LNCAP (cell line): Measurements from ENCODE around the gene FBXL17.

Experiments used
- TF ChIP-seq, protein P1 (sequence below): fragments of 450-650 bp; IDR thresholded peaks from 2 replicates; pipeline ENCODE4 v1.5.1; 2017; ENCODE audit warnings: mild to moderate bottlenecking

Gene FBXL17

DNA sequence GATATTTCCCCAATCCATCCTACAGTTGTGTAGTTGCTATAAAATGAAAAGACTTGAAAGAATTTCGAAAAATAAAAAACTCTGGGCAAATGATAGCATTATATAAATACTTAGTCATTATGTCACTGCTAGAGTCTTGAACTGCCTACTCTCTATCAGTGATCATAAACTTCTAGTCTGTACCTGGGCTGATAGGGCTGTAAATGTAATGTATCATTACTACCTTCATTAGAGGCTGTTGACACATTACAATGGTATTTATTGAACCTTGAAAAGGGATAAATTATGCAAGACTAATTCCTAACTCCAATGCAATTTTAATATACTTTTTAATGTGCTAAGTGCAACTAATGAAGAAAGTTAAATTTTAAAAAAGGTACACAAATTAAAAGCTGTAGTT lies 497.0 kb downstream of the FBXL17 start:
- TF ChIP-seq, protein P1, sequence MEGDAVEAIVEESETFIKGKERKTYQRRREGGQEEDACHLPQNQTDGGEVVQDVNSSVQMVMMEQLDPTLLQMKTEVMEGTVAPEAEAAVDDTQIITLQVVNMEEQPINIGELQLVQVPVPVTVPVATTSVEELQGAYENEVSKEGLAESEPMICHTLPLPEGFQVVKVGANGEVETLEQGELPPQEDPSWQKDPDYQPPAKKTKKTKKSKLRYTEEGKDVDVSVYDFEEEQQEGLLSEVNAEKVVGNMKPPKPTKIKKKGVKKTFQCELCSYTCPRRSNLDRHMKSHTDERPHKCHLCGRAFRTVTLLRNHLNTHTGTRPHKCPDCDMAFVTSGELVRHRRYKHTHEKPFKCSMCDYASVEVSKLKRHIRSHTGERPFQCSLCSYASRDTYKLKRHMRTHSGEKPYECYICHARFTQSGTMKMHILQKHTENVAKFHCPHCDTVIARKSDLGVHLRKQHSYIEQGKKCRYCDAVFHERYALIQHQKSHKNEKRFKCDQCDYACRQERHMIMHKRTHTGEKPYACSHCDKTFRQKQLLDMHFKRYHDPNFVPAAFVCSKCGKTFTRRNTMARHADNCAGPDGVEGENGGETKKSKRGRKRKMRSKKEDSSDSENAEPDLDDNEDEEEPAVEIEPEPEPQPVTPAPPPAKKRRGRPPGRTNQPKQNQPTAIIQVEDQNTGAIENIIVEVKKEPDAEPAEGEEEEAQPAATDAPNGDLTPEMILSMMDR: no peak

DNA sequence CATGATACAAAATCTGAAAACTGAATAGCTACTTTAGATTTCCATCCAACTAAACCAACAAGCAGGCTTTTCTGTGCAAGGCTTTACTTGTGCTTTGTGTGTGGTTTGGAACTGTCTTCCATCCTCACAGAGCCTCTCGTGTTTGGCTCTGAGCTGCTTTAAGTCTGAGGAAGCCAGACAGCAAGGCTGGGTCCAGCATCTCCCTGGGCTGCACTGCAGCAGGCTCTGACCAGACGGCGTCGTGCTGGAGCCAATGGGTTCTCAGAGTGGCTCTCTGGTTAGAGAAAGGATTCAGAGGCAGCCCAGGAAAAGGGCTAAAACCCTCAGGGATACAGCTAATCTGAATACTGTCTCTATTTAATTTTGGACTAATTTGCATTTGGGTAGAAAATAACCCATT lies 503.2 kb downstream of the FBXL17 start:
- TF ChIP-seq, protein P1: no peak

DNA sequence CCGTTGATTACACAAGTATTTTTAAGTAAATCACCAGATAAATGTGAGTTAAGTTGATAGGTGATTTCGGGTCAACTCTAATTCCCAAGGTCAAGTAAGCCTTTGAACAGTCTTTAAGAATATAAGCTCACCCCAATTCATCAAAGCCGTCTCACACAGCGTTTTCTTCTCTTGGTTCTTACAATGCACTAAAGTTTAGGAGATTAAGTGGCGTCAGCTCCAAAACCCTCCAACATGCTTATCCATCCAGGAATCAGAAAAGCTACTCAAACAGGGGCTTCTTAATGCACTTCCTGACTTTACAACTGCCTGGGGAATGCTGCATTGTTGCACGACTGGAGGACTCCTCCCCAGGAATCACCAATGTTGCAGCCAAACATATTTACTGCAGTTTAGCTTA lies 505.0 kb downstream of the FBXL17 start:
- TF ChIP-seq, protein P1: no peak

DNA sequence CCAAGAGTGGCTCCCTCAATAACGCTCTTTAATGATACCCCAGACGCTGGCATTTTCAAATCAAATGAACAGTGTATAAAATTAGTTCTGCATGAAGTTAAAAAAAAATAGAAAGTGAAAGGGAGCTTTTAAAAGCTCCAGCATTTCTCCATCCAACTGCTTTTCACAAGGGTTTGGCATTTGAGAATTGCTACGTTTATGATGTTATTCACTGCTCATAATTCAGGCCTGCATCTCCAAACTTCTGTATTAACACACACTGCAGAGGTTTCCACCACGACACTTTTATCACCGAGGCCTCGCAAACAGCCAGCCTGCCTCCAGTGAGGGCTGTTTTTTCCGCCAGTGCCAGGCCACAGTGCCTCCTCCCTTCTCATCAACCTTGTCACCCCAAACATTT lies 505.6 kb downstream of the FBXL17 start:
- TF ChIP-seq, protein P1: no peak

DNA sequence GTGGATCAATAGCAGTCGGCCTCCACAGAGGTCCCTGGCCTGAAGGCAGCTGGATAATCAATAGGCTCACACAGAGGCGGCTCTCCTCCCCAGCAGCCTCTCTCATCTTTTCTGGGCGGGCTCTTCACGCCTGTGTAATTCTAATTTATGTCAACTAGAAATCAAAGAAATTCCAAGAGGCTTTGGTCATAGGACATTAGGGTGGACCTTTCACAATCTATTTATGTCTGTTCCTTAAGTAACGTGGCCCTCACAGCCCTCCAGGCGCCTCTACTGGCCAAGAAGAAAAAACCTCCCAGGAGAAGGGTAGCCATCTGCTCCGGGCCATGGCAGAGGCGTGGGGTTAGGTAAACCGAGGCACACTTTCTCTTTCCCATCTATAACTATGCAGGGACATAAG lies 506.1 kb downstream of the FBXL17 start:
- TF ChIP-seq, protein P1: no peak

DNA sequence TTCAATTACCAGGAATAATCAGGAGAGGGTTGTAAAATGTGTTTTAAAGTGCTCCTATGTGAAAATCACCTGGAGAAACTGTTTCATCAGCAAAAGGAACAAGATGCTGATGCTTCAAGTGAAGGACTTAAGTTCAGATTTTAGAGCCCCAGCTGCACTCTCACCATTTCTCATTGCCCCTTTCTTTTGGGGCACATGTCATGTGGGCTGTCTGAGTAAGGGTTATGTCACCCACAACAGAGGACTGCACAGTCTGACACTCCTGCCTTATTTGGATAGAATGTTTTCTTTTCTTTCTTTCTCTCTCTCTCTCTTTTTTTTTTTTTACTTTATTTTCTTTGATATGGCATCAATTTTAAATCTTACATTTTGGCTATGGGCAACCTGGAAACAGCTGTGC lies 507.1 kb downstream of the FBXL17 start:
- TF ChIP-seq, protein P1: no peak

DNA sequence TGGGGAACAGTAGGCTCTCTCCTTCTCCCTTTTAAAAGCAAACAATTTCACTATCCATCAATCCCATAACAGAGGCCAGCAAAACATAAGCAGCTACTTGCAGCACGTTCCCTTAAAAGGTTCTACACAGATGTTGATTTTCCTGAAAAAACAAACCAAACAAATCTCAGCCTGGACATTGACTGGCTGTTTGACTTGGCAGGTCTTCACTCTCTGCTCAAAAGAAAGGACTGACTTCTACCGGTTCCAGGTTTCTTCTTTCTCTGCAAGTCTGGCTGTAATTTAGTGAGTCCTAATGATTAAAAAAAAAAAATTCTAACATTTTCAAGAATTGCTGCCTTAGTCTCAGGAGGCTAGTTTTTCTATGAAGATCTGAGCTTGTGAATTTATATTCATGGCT lies 508.0 kb downstream of the FBXL17 start:
- TF ChIP-seq, protein P1: no peak

DNA sequence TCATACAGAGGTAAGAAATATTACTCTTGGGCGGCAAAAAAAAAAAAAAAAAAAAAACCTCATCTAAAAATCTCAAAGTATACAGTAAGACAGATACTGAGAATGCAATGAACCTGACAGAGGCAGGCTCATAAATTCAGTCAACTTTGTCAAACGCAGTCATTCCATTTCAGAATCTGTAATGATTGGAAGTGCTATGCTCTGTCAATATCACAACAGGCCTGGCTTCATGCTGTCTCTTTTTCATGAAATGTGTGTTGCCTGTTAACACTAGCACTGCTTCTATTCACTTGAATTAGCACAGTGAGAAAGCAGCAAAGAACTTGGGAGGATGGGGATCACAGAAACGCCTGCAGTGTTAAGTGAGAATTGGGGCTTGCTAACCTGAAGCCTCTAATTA lies 510.9 kb downstream of the FBXL17 start:
- TF ChIP-seq, protein P1: no peak
